Parathyroid adenoma (tissue), 2 donors: Measurements from ENCODE around the gene NCOR2.

Experiments used
- H2AFZ ChIP-seq: fragments of 300-600 bp; sonication (generic); one replicate; pipeline ENCODE4 v1.7.0; 2017; ENCODE audit warnings: antibody characterized with exemption, mild to moderate bottlenecking
- H3K27ac ChIP-seq: fragments of 300-600 bp; sonication (generic); one replicate; pipeline ENCODE4 v1.7.0; 2017
- H3K27me3 ChIP-seq: fragments of 300-600 bp; sonication (generic); one replicate; pipeline ENCODE4 v1.7.0; 2017; ENCODE audit warnings: low read length; ENCODE audit not compliant: control insufficient read depth, insufficient read depth
- H3K36me3 ChIP-seq: fragments of 300-600 bp; sonication (generic); one replicate; pipeline ENCODE4 v1.7.0; 2017; ENCODE audit warnings: low read length; ENCODE audit not compliant: control insufficient read depth, insufficient read depth
- H3K4me1 ChIP-seq: fragments of 300-600 bp; sonication (generic); one replicate; pipeline ENCODE4 v1.7.0; 2017; ENCODE audit warnings: control low read depth
- H3K4me2 ChIP-seq: fragments of 300-600 bp; sonication (generic); one replicate; pipeline ENCODE4 v1.7.0; 2017; ENCODE audit warnings: low read length
- H3K4me3 ChIP-seq: fragments of 300-600 bp; sonication (generic); one replicate; pipeline ENCODE4 v1.7.0; 2017; ENCODE audit warnings: low read depth, low read length
- H3K79me2 ChIP-seq: fragments of 300-600 bp; sonication (generic); one replicate; pipeline ENCODE4 v1.7.0; 2017; ENCODE audit warnings: control low read depth
- H3K9ac ChIP-seq: fragments of 300-600 bp; sonication (generic); one replicate; pipeline ENCODE4 v1.7.0; 2017; ENCODE audit warnings: mild to moderate bottlenecking
- H3K9me3 ChIP-seq: fragments of 300-600 bp; sonication (generic); one replicate; pipeline ENCODE4 v1.7.0; 2017; ENCODE audit warnings: low read length; ENCODE audit not compliant: control insufficient read depth
- CTCF ChIP-seq: fragments of 300-600 bp; sonication (generic); IDR thresholded peaks from one replicate; pipeline ENCODE4 v1.7.0; 2017; ENCODE audit warnings: antibody characterized with exemption, mild to moderate bottlenecking
- donor health status: primary hyperparathyroidism.

The NCOR2 gene

GRCh38 chr12:124555168-124556073, 12.0 kb downstream of the NCOR2 start:
- Histone ChIP-seq H3K79me2 (peaks cover 89% of the 10 kb centered on the region), H3K27me3 (no peaks in the 10 kb centered on the region), H3K4me1 (peaks cover 18% of the 10 kb centered on the region), H3K27ac (no peak overlapping the region), H3K4me2 (no peak overlapping the region), H3K9me3 (no peaks in the 10 kb centered on the region), H3K4me3 (no peak overlapping the region), H3K9ac (no peak overlapping the region), H2AFZ (no peak overlapping the region), H3K36me3 (no peaks in the 10 kb centered on the region)
- no peak for TF ChIP-seq CTCF

GRCh38 chr12:124554429-124555029, 12.9 kb downstream of the NCOR2 start:
- Histone ChIP-seq H3K27me3 (no peaks in the 10 kb centered on the region), H3K4me1 (peaks cover 18% of the 10 kb centered on the region), H3K9ac (no peak overlapping the region), H3K79me2 (peaks cover 89% of the 10 kb centered on the region), H3K27ac (no peak overlapping the region), H3K36me3 (no peaks in the 10 kb centered on the region), H3K4me3 (no peak overlapping the region), H2AFZ (no peak overlapping the region), H3K4me2 (no peak overlapping the region), H3K9me3 (no peaks in the 10 kb centered on the region)
- no peak for TF ChIP-seq CTCF

- Histone ChIP-seq H3K27ac (no peak overlapping the region), H3K9ac (no peak overlapping the region), H3K4me1 (peaks cover 23% of the 10 kb centered on the region)
Observed at GRCh38 chr12:124553862-124554428, 13.5 kb downstream of the NCOR2 start.

GRCh38 chr12:124551268-124552144, 15.9 kb downstream of the NCOR2 start:
- H3K4me1 ChIP-seq, result peaks cover 25% of the 10 kb centered on the region

More at GRCh38 chr12:124553862-124554428, 13.5 kb downstream of the NCOR2 start:
- TF ChIP-seq CTCF, result no peak
- no peaks in the 10 kb centered on the region for H3K36me3 ChIP-seq
- no peaks in the 10 kb centered on the region for H3K27me3 ChIP-seq
- peaks cover 89% of the 10 kb centered on the region for H3K79me2 ChIP-seq
- H3K9me3 ChIP-seq, result no peaks in the 10 kb centered on the region
- no peak overlapping the region for H3K4me3 ChIP-seq
- H3K4me2 ChIP-seq, result no peak overlapping the region
- H2AFZ ChIP-seq, result no peak overlapping the region

More at GRCh38 chr12:124551268-124552144, 15.9 kb downstream of the NCOR2 start:
- no peak for TF ChIP-seq CTCF
- no peak overlapping the region for H3K4me3 ChIP-seq
- no peak overlapping the region for H3K9ac ChIP-seq
- H3K27ac ChIP-seq, result peak overlapping the region; percentile 67
- H3K9me3 ChIP-seq, result no peaks in the 10 kb centered on the region
- no peaks in the 10 kb centered on the region for H3K27me3 ChIP-seq
- peak overlapping the region; percentile 27 for H3K4me2 ChIP-seq
- H3K79me2 ChIP-seq, result peaks cover 85% of the 10 kb centered on the region
- H2AFZ ChIP-seq, result no peak overlapping the region
- H3K36me3 ChIP-seq, result no peaks in the 10 kb centered on the region
